Stimulated activated CD8-positive, alpha-beta memory T cell treated with anti-CD3 and anti-CD28 coated beads, Interleukin-12 subunit alpha, Interleukin-12 subunit beta, amount 100 ng/mL, for 1 hour (primary cell): ENCODE data around the gene ATP2A1.
"Not testable (repeated sequence)": the region's sequence is repeated elsewhere in the genome, so short reads cannot be mapped to it uniquely, and the experiment has no call there.

ENCODE experiments used
- DNase-seq: peaks from one replicate; pipeline ENCODE4 v3.0.0-alpha.2; 2020; ENCODE audit warnings: low read depth

The ATP2A1 gene

GRCh38 chr16:28859326-28859725 is 19.0 kb upstream of the ATP2A1 start:
- no peak for DNase-seq

- no peak for DNase-seq
These were observed 14.1 kb upstream of the ATP2A1 start for GRCh38 chr16:28863929-28864793.

- DNase-seq, result no peak
These were observed 13.1 kb upstream of the ATP2A1 start for GRCh38 chr16:28865001-28865688.

DNA sequence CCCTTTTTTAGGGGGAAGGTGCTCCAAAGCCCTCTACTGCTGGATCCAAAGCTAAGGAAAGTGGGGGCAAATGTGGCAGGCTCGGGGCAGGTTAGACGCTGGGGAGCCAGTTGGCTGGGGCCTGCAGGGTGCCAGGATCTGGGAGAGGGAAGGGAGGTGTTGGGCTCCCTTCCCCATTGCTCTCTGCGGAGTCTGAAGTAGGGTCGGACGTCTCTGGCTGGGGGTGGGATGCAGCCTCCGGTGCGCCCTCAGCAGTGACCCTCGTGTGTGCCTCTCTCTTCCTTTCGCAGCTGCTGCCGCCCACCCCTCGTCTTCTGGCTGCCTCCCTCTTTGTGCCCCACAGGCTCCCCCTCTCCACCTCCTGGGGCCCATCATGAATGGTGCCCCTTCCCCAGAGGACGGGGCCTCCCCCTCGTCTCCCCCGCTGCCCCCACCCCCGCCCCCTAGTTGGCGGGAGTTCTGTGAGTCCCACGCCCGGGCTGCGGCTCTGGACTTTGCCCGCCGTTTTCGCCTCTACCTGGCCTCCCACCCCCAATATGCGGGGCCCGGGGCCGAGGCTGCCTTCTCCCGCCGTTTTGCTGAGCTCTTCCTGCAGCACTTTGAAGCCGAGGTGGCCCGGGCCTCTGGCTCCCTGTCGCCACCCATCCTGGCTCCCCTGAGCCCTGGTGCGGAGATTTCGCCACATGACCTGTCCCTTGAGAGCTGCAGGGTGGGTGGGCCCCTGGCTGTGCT is 12.4 kb upstream of the ATP2A1 start:
- DNase-seq, result no peak

GRCh38 chr16:28866454-28866804 is 11.9 kb upstream of the ATP2A1 start:
- DNase-seq, result no peak

DNA sequence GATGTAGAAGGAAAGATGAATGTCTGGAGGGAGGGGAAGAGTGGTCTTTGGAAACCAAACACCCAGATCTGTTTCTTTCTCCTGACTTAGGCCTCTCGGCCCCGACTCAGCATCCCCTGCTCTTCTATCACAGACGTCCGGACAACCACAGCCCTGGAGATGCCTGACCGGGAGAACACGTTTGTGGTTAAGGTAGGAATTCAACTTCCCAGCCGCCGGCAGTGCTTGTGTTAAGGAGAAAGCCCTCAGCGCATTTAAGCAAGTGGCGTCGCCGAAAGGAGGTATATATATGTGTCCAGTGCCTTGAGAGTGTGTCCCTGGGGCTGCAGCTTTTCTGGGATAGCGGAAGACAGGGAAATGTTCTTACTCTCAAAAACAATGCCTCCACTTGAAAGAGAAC is 11.0 kb upstream of the ATP2A1 start:
- DNase-seq, result no peak

GRCh38 chr16:28867646-28868045 is 10.6 kb upstream of the ATP2A1 start:
- not testable (repeated sequence) for DNase-seq

DNA sequence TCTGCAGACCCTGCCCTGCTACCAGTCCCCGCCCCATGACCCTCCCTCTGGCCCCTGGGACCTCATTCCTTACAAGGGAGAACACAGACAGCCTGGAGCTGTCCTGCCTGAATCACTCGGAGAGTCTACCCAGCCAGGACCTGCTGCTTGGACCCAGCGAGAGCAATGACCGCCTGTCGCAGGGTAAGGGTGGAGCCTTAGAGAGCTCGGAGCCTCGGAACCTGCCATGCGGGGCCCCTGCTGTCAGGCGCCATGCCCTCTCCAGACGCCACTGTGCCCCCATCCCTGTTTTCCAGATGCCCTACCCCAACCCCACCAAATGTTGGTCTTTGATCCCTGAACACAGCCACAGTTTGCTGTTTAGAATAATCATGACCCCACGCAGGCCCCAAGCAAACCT is 9.1 kb upstream of the ATP2A1 start:
- DNase-seq, result no peak

DNA sequence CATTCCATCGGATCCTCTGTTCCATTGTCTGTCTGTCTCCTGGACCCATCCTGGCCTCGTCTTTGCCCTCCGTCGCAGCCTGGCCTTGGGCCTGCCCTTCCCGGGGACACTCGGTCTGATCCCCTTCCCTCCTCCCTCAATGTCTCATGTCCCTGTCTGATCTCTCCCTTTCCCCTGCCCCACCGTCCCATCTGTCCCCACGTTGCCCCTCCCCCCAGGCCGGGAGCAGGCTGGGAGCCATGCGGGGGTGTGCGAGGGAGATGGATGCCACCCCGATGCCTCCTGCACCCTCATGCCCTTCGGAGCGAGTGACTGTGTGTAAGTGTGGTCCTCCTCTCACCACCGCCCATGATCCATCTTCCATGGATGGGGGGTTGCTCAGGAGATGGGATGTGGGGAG is 5.3 kb upstream of the ATP2A1 start:
- no peak for DNase-seq

GRCh38 chr16:28873543-28874201 is 4.6 kb upstream of the ATP2A1 start:
- DNase-seq, result peak; percentile 30

DNA sequence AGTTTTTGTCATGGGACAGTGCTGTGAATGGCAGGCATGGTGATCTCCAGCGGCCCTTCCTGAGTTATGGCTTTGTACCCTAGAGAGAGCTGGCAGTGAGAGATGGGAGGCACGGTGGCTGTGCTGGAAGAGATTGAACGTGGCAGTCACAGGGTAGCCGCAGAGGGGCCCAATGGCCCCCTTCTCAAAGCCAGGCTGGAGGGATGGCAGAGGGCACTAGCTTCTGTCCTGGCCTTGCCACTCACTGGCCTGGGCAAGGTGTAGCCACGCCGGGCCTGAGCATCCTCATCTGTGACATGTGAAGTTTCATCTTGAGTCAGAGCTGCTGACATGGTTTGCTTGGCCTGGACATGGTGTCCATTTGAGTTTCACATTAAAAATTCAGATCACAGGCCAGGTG is 3.9 kb upstream of the ATP2A1 start:
- no peak for DNase-seq

GRCh38 chr16:28875134-28876018 is 2.9 kb upstream of the ATP2A1 start:
- DNase-seq, result no peak

- DNase-seq, result no peak
These were observed 2.1 kb upstream of the ATP2A1 start for GRCh38 chr16:28876019-28876659.

- DNase-seq, result no peak
These were observed 1.2 kb upstream of the ATP2A1 start for GRCh38 chr16:28876973-28877654.

DNA sequence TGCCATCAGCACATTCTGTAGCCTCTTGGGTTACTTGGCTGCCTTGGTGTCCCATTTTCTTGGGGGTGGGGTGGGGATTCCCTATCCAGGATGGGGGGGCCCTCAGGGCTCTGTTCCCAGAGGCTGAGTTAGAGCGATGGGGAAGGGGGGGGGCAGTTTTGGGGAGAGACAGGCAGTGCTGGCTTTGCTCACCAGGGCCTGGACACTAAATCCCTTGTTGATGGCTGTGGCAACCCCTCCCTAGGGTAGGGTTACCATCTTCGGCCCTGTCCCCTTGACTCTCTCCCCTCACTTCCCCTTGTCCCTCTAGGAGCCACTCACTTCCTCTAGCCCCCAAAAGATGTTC is 660 bp upstream of the ATP2A1 start:
- DNase-seq, result no peak

GRCh38 chr16:28879261-28879840 is 1.1 kb downstream of the ATP2A1 start:
- no peak for DNase-seq

DNA sequence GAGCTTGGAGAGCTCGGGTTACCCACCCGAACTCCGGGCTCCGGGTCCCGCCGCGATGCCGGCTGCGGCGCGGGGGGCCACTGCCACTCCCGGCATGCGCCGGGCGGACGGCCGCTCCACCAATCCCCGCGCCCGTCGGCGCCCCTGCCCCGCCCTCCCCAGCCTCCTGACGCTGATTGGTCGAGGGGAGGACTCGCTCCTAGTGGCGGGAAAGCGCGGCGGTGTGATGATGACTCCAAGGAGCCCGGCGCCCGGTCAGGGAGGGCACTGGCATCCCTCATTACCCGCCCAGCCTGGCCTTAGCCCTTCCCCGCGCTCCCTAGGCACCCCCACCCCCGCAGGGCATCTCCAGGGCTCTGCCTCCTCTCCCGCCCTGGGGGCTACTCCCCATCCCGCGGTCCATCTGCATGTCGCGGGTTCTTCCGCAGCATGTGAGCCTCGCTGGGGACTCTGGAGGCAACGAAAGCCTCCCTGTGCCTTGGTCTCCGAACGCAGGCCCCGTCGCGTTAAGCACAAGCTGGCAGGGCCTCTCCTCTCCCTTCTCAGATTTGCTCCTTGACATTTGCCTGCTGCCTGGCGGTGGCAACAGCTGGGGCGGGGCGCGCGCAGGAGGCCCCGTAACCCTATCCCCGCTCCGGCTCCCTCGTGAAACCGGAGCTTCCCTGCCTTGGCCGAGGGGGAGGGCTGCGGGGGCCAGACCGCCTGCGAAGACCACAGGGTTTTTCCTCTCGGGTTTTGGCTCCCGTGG is 1.7 kb downstream of the ATP2A1 start:
- peak; percentile 80 for DNase-seq

DNA sequence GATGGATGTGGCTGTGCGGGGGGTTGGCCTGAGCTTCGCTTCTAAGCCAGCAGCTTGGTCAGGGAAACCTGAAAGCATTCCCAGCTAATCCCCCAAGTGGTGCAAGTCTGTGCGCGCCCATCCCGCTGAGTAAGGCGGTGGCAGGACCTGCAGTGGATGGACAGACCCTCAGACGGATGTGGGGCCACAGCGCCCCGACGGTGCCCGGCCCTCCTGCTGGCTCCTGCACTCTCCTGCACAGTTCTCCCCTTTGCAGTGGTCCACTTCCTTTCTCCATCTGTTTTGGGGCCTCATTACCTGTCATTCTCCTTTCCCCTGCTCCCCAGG is 2.3 kb downstream of the ATP2A1 start:
- DNase-seq, result no peak

DNA sequence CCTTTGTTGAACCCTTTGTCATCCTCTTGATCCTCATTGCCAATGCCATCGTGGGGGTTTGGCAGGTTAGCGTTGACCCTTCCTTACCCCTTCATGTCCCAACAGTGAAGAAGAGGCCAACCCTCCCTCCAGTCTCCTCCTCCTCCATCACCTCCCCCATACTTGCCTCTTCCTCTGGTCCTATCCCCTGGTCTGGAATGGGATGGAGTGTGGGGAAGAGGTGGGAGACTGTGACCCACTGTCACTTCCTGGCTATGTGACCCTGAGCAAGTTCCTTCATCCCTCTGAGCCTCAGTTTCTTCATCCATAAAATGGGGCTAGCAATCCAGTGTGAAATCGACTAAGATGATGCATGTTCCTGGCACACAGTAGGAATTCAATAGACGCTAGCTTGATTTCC is 2.7 kb downstream of the ATP2A1 start:
- no peak for DNase-seq
